GM19468 (cell line): ENCODE data around the gene URGCP.

ENCODE experiments used
- ATAC-seq: cut with Tn5 transposase; IDR thresholded peaks from one replicate; pipeline ENCODE4 v1.9.1; 2021; ENCODE audit warnings: mild to moderate bottlenecking, moderate library complexity, moderate number of reproducible peaks; ENCODE audit not compliant: unreplicated experiment; ENCODE audit errors: extremely low read depth

The URGCP gene

DNA sequence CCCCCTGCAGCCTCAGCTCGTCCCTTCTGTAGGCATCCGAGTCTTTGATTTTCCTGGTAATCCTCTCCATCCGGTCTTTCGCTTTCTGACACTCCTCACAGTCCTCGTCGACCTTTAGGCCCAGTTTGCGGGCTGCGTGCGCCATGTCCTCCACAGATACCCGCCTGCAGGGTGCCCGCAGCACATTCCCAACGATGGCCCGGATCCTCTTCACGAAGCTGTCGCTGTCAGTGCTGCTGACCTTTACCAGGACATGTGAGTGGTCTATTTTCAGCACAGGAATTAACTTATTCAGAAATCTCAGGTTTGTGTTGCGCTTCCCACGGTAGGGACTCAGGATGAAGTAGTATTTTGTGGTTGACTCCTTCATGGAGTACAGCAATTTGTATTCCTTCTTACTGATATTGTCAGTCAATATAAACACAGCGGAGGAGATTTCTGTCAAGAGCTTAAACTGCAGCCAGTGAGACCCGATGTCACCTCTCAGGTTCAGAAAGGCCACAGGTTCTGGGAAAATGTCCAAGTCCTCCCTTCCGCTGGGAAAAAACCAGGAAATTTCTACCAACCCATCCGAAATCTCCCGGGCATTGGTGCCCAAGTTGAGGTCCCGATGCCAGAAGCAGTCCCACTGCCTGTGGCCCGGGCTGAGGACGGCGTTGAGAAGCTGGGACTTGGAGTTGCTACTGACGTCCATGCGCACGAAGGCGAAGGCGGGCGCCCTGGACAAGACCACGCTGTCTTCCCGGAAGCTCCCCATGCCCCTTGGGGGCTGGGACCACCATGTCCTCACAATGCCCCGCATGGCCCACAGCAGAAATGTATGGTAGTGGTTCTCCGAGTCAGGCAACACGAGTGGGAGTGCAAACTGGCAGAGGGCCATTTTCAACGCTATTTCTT, 28.2 kb downstream of the URGCP start:
- ATAC-seq: no peak

DNA sequence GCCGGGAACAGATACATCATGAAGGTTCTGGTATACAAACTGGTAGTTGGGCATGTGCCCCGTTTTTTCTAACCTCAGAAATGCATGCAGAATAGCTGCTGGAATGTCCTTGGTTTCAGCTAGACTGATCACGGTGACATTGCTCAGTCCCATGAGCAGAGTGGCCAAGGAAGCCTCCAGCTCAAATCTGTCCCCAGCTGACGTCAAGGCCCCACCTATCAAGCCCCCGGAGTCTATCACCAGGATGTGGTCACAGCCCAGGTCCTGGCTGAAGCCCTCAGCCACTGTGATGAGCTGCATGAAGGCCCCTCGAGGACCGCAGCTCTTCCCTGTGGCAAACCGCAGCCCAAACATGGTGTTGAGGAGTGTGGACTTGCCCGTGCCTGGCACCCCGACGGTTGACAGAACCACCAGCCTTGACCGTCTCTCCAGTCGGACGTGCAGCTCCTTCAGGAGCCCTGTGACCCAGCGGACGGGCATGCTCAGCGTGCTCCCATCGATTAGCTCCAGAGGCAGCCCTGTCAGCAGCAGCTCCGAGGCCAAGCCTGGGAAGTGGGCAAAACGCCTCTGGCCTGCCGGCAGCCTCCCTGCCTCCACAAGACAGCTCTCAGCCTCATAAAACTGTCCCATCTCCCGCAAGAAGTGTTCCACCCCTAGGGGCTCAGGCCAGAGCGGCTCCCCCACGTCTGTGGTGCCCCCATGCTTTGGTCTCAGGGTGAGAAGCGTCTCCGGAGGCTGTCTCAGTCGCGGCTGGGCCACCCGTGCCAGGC, 29.2 kb downstream of the URGCP start:
- ATAC-seq: no peak

DNA sequence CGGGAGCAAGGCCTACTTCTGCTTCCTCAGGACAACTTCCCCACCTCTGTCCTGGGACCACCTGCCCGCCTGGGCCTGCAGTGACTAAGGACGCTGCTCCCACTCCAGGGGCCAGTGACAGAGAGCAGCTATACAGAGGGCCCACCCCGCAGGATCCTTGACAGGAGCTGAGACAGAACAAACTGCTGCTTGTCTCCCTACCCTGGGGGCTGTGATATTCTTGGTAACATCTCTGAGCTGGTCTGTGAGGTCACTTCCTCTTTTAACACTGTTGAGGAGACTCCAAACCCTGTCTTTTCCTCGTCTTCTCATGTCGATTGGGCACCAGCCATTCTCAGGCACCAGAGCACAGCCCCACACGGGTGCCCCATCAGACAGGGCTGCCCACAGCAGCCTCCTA, 30.2 kb downstream of the URGCP start:
- no peak for ATAC-seq

DNA sequence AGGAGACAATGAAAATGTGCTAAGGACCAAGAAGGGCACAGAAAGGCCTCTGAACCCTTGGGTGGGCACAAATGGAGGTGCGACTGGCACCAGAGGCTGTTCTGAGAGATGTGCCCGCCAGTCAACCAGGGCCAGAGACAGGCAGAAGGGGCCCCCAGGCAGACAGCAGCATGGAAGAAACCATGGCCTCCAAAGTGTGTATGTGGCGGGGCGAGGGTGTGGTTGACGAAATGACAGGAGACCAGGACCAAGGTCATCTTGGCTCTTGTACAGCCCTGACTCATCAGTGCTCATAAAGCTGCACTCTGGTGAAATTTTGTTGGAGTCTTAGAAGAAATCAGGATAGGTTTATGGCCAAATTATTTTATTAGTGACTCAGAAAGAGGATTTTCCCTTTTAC, 33.1 kb downstream of the URGCP start:
- no peak for ATAC-seq

DNA sequence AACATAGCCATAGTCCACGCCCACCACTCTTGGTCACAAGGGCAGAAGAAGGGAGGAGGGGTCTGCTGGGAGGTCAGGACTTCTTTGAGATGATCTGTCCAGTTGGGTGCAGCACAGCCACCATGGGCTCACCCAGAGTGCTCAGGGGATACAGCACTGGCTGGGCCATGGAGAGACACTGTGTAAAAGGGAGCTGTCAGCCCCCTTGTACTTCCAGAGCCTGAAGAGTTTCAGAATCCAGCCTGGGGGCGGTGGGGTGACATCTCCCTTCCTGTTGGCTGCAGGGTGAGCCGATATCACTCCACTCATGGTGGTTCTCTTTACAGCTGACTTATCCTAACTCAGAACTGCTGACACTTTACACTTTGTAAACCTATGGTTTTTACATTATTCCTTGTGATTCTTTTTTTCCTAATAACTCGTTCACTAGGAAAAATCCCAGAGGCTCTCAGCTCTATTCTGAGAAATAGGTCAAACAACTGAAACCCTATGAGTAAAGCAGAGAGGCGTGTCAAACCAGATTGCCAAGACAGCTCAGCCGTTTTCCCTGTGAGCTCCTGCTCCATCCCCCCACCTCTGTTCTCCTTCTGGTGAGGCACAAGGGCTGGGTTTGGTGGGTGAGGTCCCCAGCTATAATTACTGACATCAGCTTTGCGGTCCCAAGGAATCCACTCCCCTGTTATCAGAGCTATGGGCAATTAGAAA, 33.8 kb downstream of the URGCP start:
- no peak for ATAC-seq

DNA sequence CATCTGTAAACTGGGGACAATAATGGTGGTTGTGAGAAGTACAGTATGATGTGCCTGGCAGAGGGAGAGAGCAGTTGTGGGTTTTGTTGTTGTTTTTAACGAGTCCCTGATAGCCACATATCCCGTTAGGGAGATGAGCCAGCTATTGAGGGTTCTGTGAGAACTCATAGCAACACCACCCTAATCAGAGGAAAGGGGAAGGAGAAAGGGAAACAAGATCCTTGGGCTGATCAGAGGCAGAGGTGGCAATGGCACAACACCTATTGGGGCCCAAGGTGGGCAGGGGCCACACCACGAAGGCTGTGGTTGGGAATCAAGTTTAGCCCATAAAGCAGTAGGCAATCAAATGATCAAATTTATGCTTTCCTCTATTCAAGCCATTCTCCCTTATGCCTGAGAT, 35.3 kb downstream of the URGCP start:
- ATAC-seq: no peak

DNA sequence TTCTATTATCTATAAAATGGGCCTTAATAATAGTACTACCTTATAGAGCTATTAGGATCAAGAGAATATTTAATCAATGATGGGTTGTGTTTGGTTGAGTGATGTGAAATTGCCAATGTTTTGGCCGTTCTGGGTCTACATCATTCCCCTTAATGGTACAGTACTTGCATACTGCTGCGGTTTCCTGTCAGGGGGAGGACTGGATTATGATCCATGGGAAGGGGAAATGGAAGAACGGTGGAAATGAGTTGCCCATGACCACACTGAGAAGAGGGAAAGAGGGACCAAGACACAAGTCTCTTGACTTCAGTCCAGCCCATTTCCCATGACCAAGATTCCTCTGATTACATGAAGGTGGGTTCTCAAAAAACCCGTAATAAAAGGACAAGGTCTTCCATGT, 36.1 kb downstream of the URGCP start:
- no peak for ATAC-seq

DNA sequence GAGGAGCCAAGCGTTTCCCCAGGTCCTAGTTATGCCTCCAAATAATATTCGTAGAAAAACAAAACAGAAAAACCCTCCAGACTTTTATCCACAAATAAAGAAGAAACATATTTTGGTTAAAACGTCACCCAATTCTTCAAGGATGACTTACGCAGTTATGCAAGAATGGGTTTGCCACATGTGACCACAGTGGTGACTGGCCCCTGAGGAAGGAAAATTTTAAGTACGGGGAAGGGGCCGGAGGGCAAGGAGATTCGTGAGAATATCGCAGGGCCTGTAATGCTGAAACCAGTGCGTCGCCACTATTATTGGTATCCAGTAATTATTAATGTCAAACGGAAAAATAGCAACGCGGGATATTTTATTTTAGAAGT, 36.5 kb downstream of the URGCP start:
- ATAC-seq: no peak

DNA sequence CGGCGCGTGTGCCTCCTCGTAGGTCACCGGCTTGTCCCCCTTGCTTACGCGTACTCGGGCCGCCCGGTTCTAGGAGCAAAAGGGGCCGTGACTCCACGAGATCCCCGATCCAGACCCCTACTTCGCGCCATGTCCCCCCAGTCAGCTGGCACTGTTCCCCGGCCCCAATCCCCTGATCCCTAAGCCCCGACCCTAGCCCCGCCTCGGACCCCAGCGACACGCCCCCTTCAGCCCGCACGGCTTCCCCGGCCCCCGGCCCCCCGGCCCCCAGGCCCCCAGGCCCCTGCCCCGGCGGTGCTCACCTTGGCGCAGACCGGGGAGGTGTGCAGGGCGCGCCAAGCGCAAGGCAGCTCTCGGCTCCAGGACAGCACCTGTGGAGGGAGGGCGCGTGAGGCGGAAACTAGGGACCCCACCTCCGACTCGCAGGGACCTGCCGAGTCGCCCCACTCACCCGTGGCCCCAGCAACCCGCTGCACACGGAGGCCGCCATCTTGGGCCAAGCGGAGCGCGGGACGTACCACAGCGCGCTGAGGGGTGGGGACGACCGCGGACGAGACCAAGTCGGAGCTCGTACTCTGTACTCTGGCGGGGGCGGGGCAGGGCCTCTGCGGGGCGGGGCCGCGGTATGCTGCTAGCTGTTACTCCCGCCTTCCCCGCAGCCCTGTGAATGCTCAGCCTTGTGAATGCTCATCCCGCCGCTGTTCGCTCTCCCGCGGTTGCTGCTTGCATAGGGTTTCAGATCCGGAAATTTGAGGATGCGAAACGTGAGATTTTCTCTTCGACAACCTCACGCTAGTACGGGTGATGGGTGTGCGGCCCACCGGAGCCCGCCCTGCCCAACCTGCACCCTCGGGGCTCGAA, 37.2 kb downstream of the URGCP start, which contains the start of gene MRPS24:
Gene MRPS24 (minus strand): TSS at position 512 of the 861 bp plus-strand sequence. CDS start 22 bp downstream, at position 490.
- peak; percentile 83 for ATAC-seq

DNA sequence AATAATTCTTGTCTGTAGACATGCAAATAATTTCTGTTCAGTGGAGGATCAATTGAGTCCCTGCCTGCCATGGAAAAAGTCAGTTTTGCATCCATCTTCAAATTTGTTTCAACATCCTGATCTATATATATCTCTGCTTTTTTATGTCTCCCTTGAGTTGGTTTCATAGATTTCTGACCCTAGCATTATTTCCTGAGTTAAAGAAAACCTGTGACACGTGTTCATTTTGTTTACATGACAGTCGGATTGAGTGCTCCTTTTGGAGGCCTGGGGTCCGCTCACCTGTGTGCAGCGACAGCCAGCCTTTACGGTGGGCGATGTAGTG, 37.8 kb downstream of the URGCP start:
- ATAC-seq: no peak

DNA sequence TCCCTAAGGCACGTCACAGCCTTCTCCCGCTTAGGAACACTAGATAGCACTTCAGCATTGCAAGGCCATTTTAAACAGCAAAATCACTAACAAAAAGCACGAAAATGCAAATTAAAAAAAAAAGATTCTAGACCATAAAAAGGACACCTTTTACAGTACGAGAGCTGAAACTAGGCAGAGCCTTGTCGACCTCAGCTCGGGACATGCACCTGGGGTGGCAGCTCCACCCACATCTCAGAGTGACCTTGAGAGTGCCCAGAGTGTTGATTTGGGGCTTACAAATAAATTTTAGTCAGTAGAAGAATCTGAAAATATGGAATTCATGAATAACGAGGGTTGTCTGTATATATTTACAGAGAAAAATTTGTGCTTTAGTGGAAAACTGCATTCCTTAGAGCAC, 38.2 kb downstream of the URGCP start:
- no peak for ATAC-seq

DNA sequence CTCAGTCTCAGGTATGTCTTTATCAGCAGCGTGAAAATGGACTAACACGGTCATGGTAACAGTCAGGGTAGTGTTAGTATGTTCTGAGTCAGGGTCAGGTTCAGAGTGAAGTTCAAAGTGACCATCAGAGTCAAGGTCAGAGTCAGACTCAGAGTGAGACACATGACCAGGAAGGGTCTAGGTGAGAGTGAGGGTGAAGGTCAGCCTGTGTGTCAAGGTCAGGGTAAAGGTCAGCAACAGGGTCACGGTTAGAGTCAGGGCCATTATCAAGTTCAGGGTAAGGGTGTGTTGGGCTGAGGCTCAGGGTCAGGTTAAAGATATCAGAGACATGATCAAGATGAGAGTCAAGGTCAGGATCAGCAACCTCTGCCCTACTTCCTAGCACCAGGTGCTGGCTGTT, 41.1 kb downstream of the URGCP start:
- no peak for ATAC-seq

DNA sequence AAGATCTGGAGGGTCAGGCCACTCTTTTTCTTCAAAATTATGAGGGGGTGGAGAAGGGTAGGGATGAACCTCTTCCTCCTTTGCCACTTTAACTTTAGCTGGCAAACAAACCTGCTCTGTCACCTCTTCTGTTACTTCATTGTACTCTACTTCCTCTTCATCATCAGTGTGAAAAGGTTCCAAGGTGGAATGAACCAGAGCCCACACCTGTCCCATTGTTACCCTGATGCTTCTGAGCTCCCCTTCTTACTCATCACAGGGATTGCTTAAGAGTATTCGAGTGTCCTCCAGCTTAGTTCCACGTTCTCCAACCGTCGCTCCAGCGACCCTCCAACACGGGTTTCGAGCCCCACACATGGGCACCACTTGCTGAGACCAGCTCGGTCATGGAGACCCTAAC, 42.3 kb downstream of the URGCP start:
- no peak for ATAC-seq

DNA sequence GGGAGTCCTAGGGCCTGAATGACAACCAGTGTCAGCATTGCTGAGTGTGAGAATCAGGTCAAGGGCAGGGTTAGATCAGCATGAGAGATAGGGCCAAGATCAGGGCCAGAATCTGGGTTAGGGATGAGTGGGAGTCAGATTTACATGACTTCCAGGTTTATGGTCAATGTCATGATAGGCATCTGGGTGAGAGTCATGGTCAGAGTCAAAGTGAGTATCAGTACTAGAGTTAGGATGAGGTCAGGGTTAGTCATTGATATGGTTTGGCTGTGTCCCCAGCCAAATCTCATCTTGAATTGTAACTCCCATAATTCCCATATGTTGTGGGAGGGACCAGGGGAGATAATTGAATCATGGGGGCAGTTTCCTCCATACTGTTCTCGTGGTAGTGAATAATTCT, 49.4 kb downstream of the URGCP start:
- no peak for ATAC-seq

DNA sequence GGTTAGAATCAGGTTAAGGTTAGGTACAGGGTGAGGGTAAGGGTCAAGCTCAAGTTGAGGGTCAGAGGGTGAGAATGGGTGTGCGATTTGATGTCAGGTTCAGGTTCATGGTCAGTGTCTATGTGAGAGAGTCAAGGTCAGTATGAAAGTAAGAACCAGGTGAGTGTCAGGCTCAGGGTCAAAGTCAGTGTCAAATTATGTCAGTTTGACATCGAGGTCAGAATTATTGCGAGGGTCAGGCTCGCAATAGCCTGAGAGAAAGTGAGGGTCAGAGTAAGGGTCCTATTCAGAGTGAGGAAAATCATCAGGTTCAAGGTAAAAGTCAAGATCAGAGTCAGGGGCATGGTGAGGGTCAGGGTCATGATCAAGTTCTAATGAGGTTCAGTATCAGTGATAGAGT, 50.1 kb downstream of the URGCP start:
- ATAC-seq: no peak

DNA sequence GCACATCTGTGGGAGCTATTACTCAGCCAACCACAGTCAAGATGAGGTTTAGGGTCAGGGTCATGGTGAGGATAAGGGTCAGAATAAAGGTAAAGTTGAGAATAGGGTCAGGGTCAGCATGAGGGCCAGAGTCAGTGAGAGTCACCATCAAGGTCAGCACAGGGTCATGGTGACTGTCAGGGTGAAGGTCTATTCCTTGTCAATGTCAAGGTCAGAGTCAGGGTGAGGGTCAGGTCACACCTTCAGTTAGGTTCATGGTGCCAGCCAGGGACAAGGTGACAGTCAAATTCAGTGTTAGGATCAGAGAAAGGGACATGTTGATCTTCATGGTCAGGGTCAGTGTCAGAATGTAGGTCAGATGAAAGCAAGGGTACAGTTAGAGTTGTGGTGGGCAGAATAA, 51.2 kb downstream of the URGCP start:
- ATAC-seq: no peak

DNA sequence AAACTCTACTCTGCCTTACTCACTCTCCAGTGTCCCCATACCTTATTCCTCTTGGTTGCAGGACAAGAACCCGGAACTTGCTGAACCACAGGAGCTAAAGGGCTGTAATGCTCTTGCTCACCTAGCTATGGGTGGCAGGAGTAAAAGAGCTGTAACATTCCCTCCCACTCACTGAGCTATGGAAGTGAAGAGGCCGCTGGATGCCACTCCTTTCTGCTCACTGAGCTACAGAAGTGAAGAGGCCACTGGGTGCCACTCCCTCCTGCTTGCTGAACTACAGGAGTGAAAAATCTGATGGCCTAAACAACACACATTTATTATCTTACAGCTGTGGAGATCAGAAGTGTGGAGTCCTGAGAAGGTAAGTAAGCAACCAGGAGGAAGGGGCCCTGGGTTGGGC, 54.6 kb downstream of the URGCP start:
- ATAC-seq: no peak

DNA sequence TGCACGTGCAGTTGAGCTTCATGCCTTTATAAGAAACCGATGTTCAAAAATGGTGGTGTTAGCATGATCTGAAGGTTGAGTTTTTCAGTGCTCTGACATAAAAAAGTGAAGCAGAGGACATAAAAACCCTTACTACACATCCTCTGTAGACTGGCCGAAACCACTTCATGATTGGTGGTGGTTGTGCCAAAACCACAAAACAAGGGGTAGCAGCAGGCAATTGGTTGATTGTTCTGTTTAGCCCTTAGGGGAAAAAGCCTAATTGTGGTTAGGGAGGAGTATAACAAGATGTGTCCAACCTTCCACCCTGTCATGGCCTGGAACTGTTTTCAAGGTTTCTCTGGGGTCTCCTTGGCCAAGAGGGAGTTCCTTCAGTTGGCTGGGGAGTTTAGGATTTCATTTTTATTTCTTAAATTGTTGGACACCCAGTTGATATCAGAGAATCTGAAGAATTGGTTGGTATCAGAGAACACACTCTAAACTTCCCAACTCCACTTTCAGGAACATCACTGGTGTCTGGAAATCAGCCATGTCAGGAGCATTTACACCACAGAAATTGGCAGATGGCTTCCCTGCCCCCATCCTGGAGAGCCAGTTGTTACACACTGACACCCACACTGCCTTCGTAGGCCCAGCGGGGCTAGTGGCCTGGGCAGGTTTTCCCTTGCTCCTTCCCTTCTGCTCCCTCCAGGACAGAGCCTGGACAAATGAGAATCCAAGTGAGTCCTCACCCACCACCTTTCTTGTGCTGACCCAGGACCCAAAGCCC, 55.9 kb downstream of the URGCP start:
- no peak for ATAC-seq

DNA sequence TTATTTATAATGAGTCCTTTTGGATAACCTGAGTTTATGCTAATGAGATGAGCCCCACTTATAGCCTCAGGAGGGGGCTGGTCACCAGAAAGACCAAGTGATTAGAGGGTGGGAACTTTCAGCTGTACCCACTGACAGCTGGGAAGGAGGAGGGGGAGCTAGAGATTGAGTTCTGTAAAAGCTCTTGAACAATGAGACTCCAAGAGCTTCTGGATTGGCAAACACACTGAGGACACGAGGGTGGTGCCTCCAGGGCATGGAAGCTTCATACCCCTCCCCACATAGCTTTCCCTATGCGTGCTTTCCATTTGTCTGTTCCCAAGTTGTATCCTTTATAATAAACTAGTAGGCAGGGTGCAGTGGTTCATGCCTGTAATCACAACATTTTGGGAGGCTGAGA, 57.3 kb downstream of the URGCP start:
- no peak for ATAC-seq
